TTC549 (cell line): ENCODE measurements around the gene SMIM44.

Experiments
- FAIRE-seq: peaks from 2 replicates; lab custom pipeline; 2012; peaks lifted over from hg19 to GRCh38; lab: Jason Lieb, UNC

Gene SMIM44

GRCh38 chr19:3500429-3501101 is 17.3 kb upstream of the SMIM44 start, which contains the start of gene DOHH:
DOHH (minus strand) TSS chr19:3500674; CDS start chr19:3496814, 3,860 bp downstream.
- FAIRE-seq: peak; percentile 76

- FAIRE-seq: no peak
Observed at GRCh38 chr19:3499738-3500428, 16.6 kb upstream of the SMIM44 start.

GRCh38 chr19:3497757-3498520 is 14.7 kb upstream of the SMIM44 start:
- no peak for FAIRE-seq

- FAIRE-seq: no peak
Observed at GRCh38 chr19:3496392-3497273, 13.4 kb upstream of the SMIM44 start.

- no peak for FAIRE-seq
Observed at GRCh38 chr19:3494559-3494958, 11.3 kb upstream of the SMIM44 start.

- FAIRE-seq: no peak
Observed at GRCh38 chr19:3494051-3494450, 10.8 kb upstream of the SMIM44 start.

- FAIRE-seq: no peak
Observed at GRCh38 chr19:3493651-3494050, 10.4 kb upstream of the SMIM44 start.

GRCh38 chr19:3492919-3493318 is 9.7 kb upstream of the SMIM44 start:
- FAIRE-seq: no peak

GRCh38 chr19:3492131-3492839 is 9.0 kb upstream of the SMIM44 start:
- no peak for FAIRE-seq

GRCh38 chr19:3491396-3492119 is 8.3 kb upstream of the SMIM44 start:
- no peak for FAIRE-seq

- no peak for FAIRE-seq
Observed at GRCh38 chr19:3482507-3483225, 575 bp downstream of the SMIM44 start.

- FAIRE-seq: no peak
Observed at GRCh38 chr19:3481241-3482090, 1.8 kb downstream of the SMIM44 start.

GRCh38 chr19:3480383-3481091 is 2.7 kb downstream of the SMIM44 start, which contains the start of gene SMIM24:
SMIM24 (minus strand) TSS chr19:3480525; CDS start chr19:3480463, 62 bp downstream.
- FAIRE-seq: no peak

- no peak for FAIRE-seq
Observed at GRCh38 chr19:3479834-3480215, 3.4 kb downstream of the SMIM44 start.

- no peak for FAIRE-seq
Observed at GRCh38 chr19:3479177-3479833, 3.9 kb downstream of the SMIM44 start.

- no peak for FAIRE-seq
Observed at GRCh38 chr19:3478409-3479176, 4.6 kb downstream of the SMIM44 start.

- no peak for FAIRE-seq
Observed at GRCh38 chr19:3477951-3478350, 5.3 kb downstream of the SMIM44 start.
